H1 (cell line): Measurements from ENCODE around the gene RASSF5. TPM values are rescaled to one million over a fixed set of nuclear protein-coding genes. Genes with fewer than 3 reads are reported as not detected.

Experiments
- CTCF ChIA-PET: fragments of 300-600 bp; sonication (Branson Sonifier 250); formaldehyde crosslinking; loops from one replicate; lab custom pipeline; 2021; ENCODE audit not compliant: partially characterized antibody; lab: Charles Lee
- POLR2A ChIA-PET: fragments of 300-600 bp; sonication (Branson Sonifier 250); formaldehyde crosslinking; loops from one replicate; lab custom pipeline; 2021; ENCODE audit warnings: inconsistent platforms; ENCODE audit not compliant: partially characterized antibody; lab: Charles Lee
- DNase-seq, 2 experiments: peaks; one replicate each; pipeline versions ENCODE4 v3.0.0 to v3.0.0-alpha.2; 2010 to 2022; ENCODE audit warnings: low spot score in 2 of 2, low read depth in 1 of 2, mixed read lengths in 1 of 2
- FAIRE-seq: peaks from 2 replicates; lab custom pipeline; 2011; peaks lifted over from hg19 to GRCh38; lab: Jason Lieb, UNC
- H2AFZ ChIP-seq: 2 replicates; pipeline ENCODE4 v1.8.1; 2012; ENCODE audit warnings: low read length, inconsistent platforms
- H2AK5ac ChIP-seq: 2 replicates; pipeline ENCODE4 v1.6.1; 2013; ENCODE audit warnings: low read depth, low read length
- H2BK120ac ChIP-seq: replicated peaks from 2 replicates; pipeline ENCODE3; 2013; ENCODE audit warnings: low read depth, low read length, inconsistent platforms
- H2BK12ac ChIP-seq: 2 replicates; pipeline ENCODE4 v1.6.1; 2013; ENCODE audit warnings: low read depth, low read length
- H2BK15ac ChIP-seq: 2 replicates; pipeline ENCODE4 v1.6.1; 2013; ENCODE audit warnings: low read length
- H2BK20ac ChIP-seq: 2 replicates; pipeline ENCODE4 v1.6.1; 2013; ENCODE audit warnings: low read length
- H2BK5ac ChIP-seq: 2 replicates; pipeline ENCODE4 v1.6.1; 2013; ENCODE audit warnings: low read depth, low read length
- H3K14ac ChIP-seq: 2 replicates; pipeline ENCODE4 v1.6.1; 2013; ENCODE audit warnings: inconsistent platforms; ENCODE audit not compliant: insufficient read length
- H3K18ac ChIP-seq: 2 replicates; pipeline ENCODE4 v1.6.1; 2013; ENCODE audit warnings: low read length; ENCODE audit errors: extremely low read depth
- H3K23ac ChIP-seq: 2 replicates; pipeline ENCODE4 v1.6.1; 2013; ENCODE audit warnings: inconsistent platforms; ENCODE audit not compliant: insufficient read length
- H3K23me2 ChIP-seq: 2 replicates; pipeline ENCODE4 v1.6.1; 2013; ENCODE audit warnings: low read depth, low read length
- H3K27ac ChIP-seq: 2 replicates; pipeline ENCODE4 v1.6.1; 2011; ENCODE audit warnings: low read depth, low read length, inconsistent platforms
- H3K27me3 ChIP-seq, 4 experiments: replicated peaks in 1 of 4; 1 replicate in 1 of 4; 2 replicates in 3 of 4; pipeline versions ENCODE4 v1.6.1 to v1.8.1; 2011 to 2013; ENCODE audit warnings: low read length in 3 of 4, mild to moderate bottlenecking in 3 of 4, inconsistent platforms in 2 of 4, mixed read lengths in 2 of 4, moderate library complexity in 1 of 4; ENCODE audit not compliant: control insufficient read depth in 3 of 4, insufficient read depth in 3 of 4; ENCODE audit errors: extremely low read depth in 1 of 4
- H3K36me3 ChIP-seq, 4 experiments: 2 replicates each; pipeline versions ENCODE4 v1.6.1 to v1.8.1; 2011 to 2013; ENCODE audit warnings: mild to moderate bottlenecking in 4 of 4, low read length in 3 of 4, moderate library complexity in 2 of 4, control low read depth in 1 of 4, inconsistent platforms in 1 of 4; ENCODE audit not compliant: insufficient read depth in 4 of 4, control insufficient read depth in 2 of 4
- H3K4ac ChIP-seq: replicated peaks from 2 replicates; pipeline ENCODE3; 2013; ENCODE audit warnings: low read length, low read depth, mixed read lengths, inconsistent platforms; ENCODE audit not compliant: insufficient read length
- H3K4me1 ChIP-seq, 4 experiments: replicated peaks in 1 of 4; 1 replicate in 1 of 4; 2 replicates in 3 of 4; pipeline versions ENCODE4 v1.6.1 to v1.8.1; 2011 to 2013; ENCODE audit warnings: low read length in 3 of 4, inconsistent platforms in 2 of 4, mixed read lengths in 1 of 4; ENCODE audit not compliant: insufficient read depth in 4 of 4, control insufficient read depth in 3 of 4
- H3K4me2 ChIP-seq, 2 experiments: 2 replicates each; pipeline versions ENCODE4 v1.6.1 to v1.8.1; 2011 to 2013; ENCODE audit warnings: low read depth in 2 of 2, low read length in 2 of 2, control low read depth in 1 of 2, inconsistent platforms in 1 of 2, mild to moderate bottlenecking in 1 of 2; ENCODE audit not compliant: insufficient read depth in 1 of 2
- H3K4me3 ChIP-seq, 4 experiments: fragments of 200-600, 300-600 bp in 1 of 4; sonication (generic), shearing (Covaris generic), sonication (Bioruptor Twin) in 1 of 4; 2 replicates each; pipeline versions ENCODE4 v1.5.1 to v1.8.1; 2011 to 2016; ENCODE audit warnings: low read length in 4 of 4, low read depth in 3 of 4, control low read depth in 2 of 4, inconsistent platforms in 2 of 4, mild to moderate bottlenecking in 2 of 4, mixed read lengths in 1 of 4, moderate library complexity in 1 of 4; ENCODE audit not compliant: insufficient read depth in 2 of 4; ENCODE audit errors: extremely low read depth in 1 of 4
- H3K56ac ChIP-seq: replicated peaks from 2 replicates; pipeline ENCODE3; 2013; ENCODE audit warnings: low read depth, mild to moderate bottlenecking, mixed read lengths, low read length, inconsistent platforms; ENCODE audit not compliant: insufficient read length
- H3K79me1 ChIP-seq: 2 replicates; pipeline ENCODE4 v1.6.1; 2013; ENCODE audit warnings: low read depth, low read length, control low read depth
- H3K79me2 ChIP-seq, 2 experiments: 2 replicates each; pipeline versions ENCODE4 v1.6.1 to v1.8.1; 2012 to 2013; ENCODE audit warnings: low read length in 2 of 2, mild to moderate bottlenecking in 2 of 2, inconsistent platforms in 1 of 2; ENCODE audit not compliant: insufficient read depth in 2 of 2, control insufficient read depth in 1 of 2
- H3K9ac ChIP-seq, 4 experiments: replicated peaks in 1 of 4; 1 replicate in 1 of 4; 2 replicates in 3 of 4; pipeline versions ENCODE4 v1.6.1 to v1.8.1; 2011 to 2013; ENCODE audit warnings: low read depth in 3 of 4, low read length in 3 of 4, control low read depth in 2 of 4, mild to moderate bottlenecking in 2 of 4, moderate library complexity in 2 of 4, inconsistent platforms in 1 of 4; ENCODE audit errors: extremely low read depth in 1 of 4
- H3K9me3 ChIP-seq, 2 experiments: 2 replicates each; pipeline versions ENCODE4 v1.6.1 to v1.8.1; 2012 to 2013; ENCODE audit warnings: mild to moderate bottlenecking in 2 of 2, moderate library complexity in 2 of 2, control low read depth in 1 of 2, inconsistent platforms in 1 of 2, low read depth in 1 of 2, low read length in 1 of 2, mixed read lengths in 1 of 2; ENCODE audit not compliant: insufficient read depth in 2 of 2
- H4K20me1 ChIP-seq, 2 experiments: replicated peaks in 1 of 2; 2 replicates each; pipeline versions ENCODE3 to v1.8.1; 2011 to 2013; ENCODE audit warnings: inconsistent platforms in 2 of 2, low read length in 2 of 2, mild to moderate bottlenecking in 1 of 2; ENCODE audit not compliant: insufficient read depth in 2 of 2, control insufficient read depth in 1 of 2
- H4K5ac ChIP-seq: 2 replicates; pipeline ENCODE4 v1.6.1; 2013; ENCODE audit warnings: low read length, low read depth, mixed read lengths, inconsistent platforms; ENCODE audit not compliant: insufficient read length
- H4K8ac ChIP-seq: 2 replicates; pipeline ENCODE4 v1.8.0; 2013; ENCODE audit warnings: mild to moderate bottlenecking, moderate library complexity, low read length, inconsistent platforms; ENCODE audit not compliant: insufficient read depth; ENCODE audit errors: extremely low read depth
- H4K91ac ChIP-seq: replicated peaks from 2 replicates; pipeline ENCODE3; 2013; ENCODE audit warnings: low read length, mixed read lengths, inconsistent platforms; ENCODE audit not compliant: insufficient read length
- CHD1 ChIP-seq: IDR thresholded peaks from 2 replicates; pipeline ENCODE4 v1.6.1; 2012; ENCODE audit warnings: low read depth, low read length, improper control_type of control experiment
- CTBP2 ChIP-seq: IDR thresholded peaks from 2 replicates; pipeline ENCODE4 v1.7.0; 2011; ENCODE audit warnings: borderline replicate concordance, mild to moderate bottlenecking, moderate library complexity, mixed read lengths, low read length; ENCODE audit not compliant: insufficient read depth, insufficient read length
- EGR1 ChIP-seq: IDR thresholded peaks from 2 replicates; pipeline ENCODE4 v1.6.1; 2011; ENCODE audit warnings: low read depth, low read length, borderline replicate concordance
- GABPA ChIP-seq: IDR thresholded peaks from 2 replicates; pipeline ENCODE4 v1.6.1; 2011; ENCODE audit warnings: mild to moderate bottlenecking, low read length, moderate library complexity, borderline replicate concordance; ENCODE audit not compliant: insufficient read depth
- KDM5A ChIP-seq: fragments of 200-600 bp; IDR thresholded peaks from 2 replicates; pipeline ENCODE4 v1.7.1; 2012; ENCODE audit warnings: mild to moderate bottlenecking, low read length, inconsistent platforms, mixed read lengths
- PHF8 ChIP-seq: fragments of 200-600 bp; sonication (generic); conservative IDR thresholded peaks from 2 replicates; pipeline ENCODE4 v1.7.1; 2012; ENCODE audit warnings: low read depth, mild to moderate bottlenecking, inconsistent platforms, low read length, moderate library complexity
- RFX5 ChIP-seq: IDR thresholded peaks from 2 replicates; pipeline ENCODE4 v1.6.1; 2011; ENCODE audit warnings: low read depth, low read length, improper control_type of control experiment, borderline replicate concordance
- SAP30 ChIP-seq: fragments of 300-600 bp; sonication (generic); IDR thresholded peaks from 2 replicates; pipeline ENCODE4 v1.7.1; 2012; ENCODE audit warnings: low read length, moderate library complexity, mild to moderate bottlenecking, inconsistent platforms; ENCODE audit not compliant: insufficient read depth, insufficient replicate concordance
- TAF1 ChIP-seq: IDR thresholded peaks from 2 replicates; pipeline ENCODE4 v1.6.1; 2011; ENCODE audit warnings: mild to moderate bottlenecking, low read depth, low read length
- TBP ChIP-seq: IDR thresholded peaks from 2 replicates; pipeline ENCODE4 v1.6.1; 2011; ENCODE audit warnings: low read depth, low read length, improper control_type of control experiment
- WGBS, 2 experiments: shearing (Covaris generic) in 1 of 2; methylation state at CpG; one replicate each; pipeline versions ENCODE4 v1.1.6 to v1.1.7; 2013 to 2015; ENCODE audit warnings: low lambda C conversion rate in 2 of 2, mixed read lengths in 2 of 2, inconsistent platforms in 1 of 2, low coverage in 1 of 2, missing lambda C conversion rate in 1 of 2; ENCODE audit not compliant: insufficient replicate concordance in 2 of 2, insufficient coverage in 1 of 2, insufficient read length in 1 of 2; ENCODE audit errors: extremely low coverage in 1 of 2, missing lambda C conversion rate in 1 of 2; 5-methylcytosine and 5-hydroxymethylcytosine counted together
- polyA plus RNA-seq, 7 experiments: library from polyadenylated mRNA; depleted of rRNA in 3 of 7; stranded (reverse) in 5 of 7; unstranded in 2 of 7; fragments of >200 nt in 5 of 7; fragments of 200-250 nt in 2 of 7; gene quantifications; 1 replicate in 5 of 7; 2 replicates in 1 of 7; 4 replicates in 1 of 7; pipeline versions ENCODE4 v1.2.1 to v1.2.3, GENCODE V29; 2011 to 2013; ENCODE audit warnings: missing spikeins in 2 of 7, mixed read lengths in 2 of 7
- total RNA-seq: library from RNA; stranded (reverse); fragmentation: NEBNext Ultra II Directional; extraction: Animal tissue kit (Norgen Biotek cat#: 25700); gene quantifications from 2 replicates; pipeline ENCODE4 v1.2.1, GENCODE V29; 2021

Gene RASSF5
- total and polyA plus RNA-seq, 2 of the 8 experiments (the other 6 are each of a cell fraction or from before 2014, with no cell fraction given): 0.82 to 1.8 TPM

DNA sequence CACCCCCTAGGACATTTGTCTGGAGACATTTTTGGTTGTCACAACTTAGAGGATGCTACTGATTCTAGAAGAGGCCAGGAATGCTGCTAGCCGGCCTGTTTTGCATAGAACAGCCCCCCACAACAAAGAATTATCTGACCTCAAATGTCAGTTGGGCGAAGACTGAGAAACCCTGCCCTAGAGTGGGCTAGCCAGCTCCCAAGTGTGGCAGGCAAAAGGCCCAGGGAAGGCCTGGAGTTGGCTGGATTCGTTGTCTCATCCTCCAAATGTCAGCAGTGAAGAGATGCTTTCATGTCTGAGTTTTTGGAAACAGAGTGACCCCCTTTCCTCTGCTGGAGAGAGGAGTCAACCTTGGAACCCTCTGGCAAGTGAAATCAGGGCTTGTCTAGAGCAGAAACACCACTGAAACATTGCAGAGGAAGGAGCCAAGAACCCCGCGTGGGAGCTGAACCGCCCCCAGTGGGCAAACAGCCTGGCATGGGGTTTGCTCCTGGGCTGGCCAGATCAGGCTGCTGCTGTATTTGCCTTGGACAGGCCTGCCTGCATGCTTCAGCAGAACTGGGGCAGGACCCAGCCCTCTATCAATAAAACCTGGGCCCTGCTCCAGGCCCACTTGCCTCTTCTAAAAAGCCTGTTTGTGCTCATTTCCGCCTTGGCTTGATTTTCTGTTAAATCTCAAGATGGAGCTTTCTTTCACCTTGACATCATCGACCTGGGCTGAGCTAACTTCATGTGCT is 32.9 kb downstream of the RASSF5 start:
- H2AFZ ChIP-seq: no peak overlapping the region
- no peak for TF ChIP-seq PHF8
- no peak for TF ChIP-seq SAP30
- TF ChIP-seq RFX5: no peak
- no peak for TF ChIP-seq TBP
- no peak for TF ChIP-seq CHD1
- TF ChIP-seq CTBP2: no peak
- no peak for TF ChIP-seq GABPA
- TF ChIP-seq TAF1: no peak
- no peak for TF ChIP-seq KDM5A
- no peak for TF ChIP-seq EGR1
- no peaks in the 10 kb centered on the region for H4K20me1 ChIP-seq
- DNase-seq: no peak
- H4K91ac ChIP-seq: no peak overlapping the region
- H3K14ac ChIP-seq: no peak overlapping the region
- H3K79me2 ChIP-seq: no peaks in the 10 kb centered on the region
- H3K27me3 ChIP-seq: no peaks in the 10 kb centered on the region
- WGBS, 2 experiments: 88% methylated on average over 8 of the region's 8 CpGs; no CpG with 5 or more reads in 1 of the 2 experiments
- H3K36me3 ChIP-seq: no peaks in the 10 kb centered on the region
- no peak overlapping the region for H4K8ac ChIP-seq
- H2BK20ac ChIP-seq: no peak overlapping the region
- no peak overlapping the region for H3K4ac ChIP-seq
- no peak overlapping the region for H4K5ac ChIP-seq
- H2BK5ac ChIP-seq: no peak overlapping the region
- no peak for FAIRE-seq
- no peak overlapping the region for H2BK120ac ChIP-seq
- H3K79me1 ChIP-seq: no peaks in the 10 kb centered on the region
- H3K4me1 ChIP-seq: peaks cover 0 to 2% (median under 1%) of the 10 kb centered on the region in 4 experiments; a peak in 3 of 7 replicates
- H3K4me3 ChIP-seq: no peak overlapping the region
- H2BK12ac ChIP-seq: no peak overlapping the region
- H3K9ac ChIP-seq: no peak overlapping the region
- H3K27ac ChIP-seq: no peak overlapping the region
- CTCF ChIA-PET: interaction anchor here (0.6 to 18.2 kb wide), 13 partner anchors 13 to 124 kb away, joined by 3 to 298 read pairs (median 4); no protein-coding TSS in a partner anchor
- H3K18ac ChIP-seq: no peak overlapping the region
- POLR2A ChIA-PET: interaction anchor here (0.6 to 1.2 kb wide), 3 partner anchors 12 to 70 kb away, joined by 3 read pairs; partner anchors contain the start of gene IKBKE
- no peak overlapping the region for H3K23ac ChIP-seq
- H3K23me2 ChIP-seq: no peaks in the 10 kb centered on the region; the same call in 1 of the 2 replicates
- H2BK15ac ChIP-seq: no peak overlapping the region
- no peaks in the 10 kb centered on the region for H3K9me3 ChIP-seq
- no peak overlapping the region for H3K4me2 ChIP-seq
- H3K56ac ChIP-seq: no peak overlapping the region
- H2AK5ac ChIP-seq: no peak overlapping the region
